Left renal pelvis (tissue), 4 donors: ENCODE measurements around the gene MSH5. TPM values are rescaled to one million over a fixed set of nuclear protein-coding genes. Genes with fewer than 3 reads are reported as not detected.

Source experiments
- DNase-seq, 4 donors: peaks; one replicate each; pipeline ENCODE4 v3.0.0-alpha.2; 2013; ENCODE audit warnings: low read depth in 4 of 4, low spot score in 3 of 4
- polyA plus RNA-seq, 4 donors: library from polyadenylated mRNA; unstranded; fragments of 120-200 nt; gene quantifications; one replicate each; pipeline ENCODE4 v1.2.1, GENCODE V29; 2013; ENCODE audit not compliant: insufficient read length in 4 of 4

Gene MSH5
- polyA plus RNA-seq, 4 donors, result 14.2 to 51.0 (median 25.2) TPM

- DNase-seq, result no peak
Observed at GRCh38 chr6:31750411-31751022, 10.7 kb downstream of the MSH5 start.

GRCh38 chr6:31752739-31753319 is 13.0 kb downstream of the MSH5 start:
- no peak for DNase-seq

GRCh38 chr6:31758281-31758680 is 18.5 kb downstream of the MSH5 start:
- no peak for DNase-seq

- no peak for DNase-seq
Observed at GRCh38 chr6:31760790-31761189, 21.0 kb downstream of the MSH5 start.

- no peak for DNase-seq
Observed at GRCh38 chr6:31761343-31761742, 21.5 kb downstream of the MSH5 start.

GRCh38 chr6:31762356-31762755 is 22.6 kb downstream of the MSH5 start, which contains the start of gene SAPCD1:
SAPCD1 (plus strand) TSS chr6:31762656; CDS start chr6:31763055, 399 bp downstream.
- no peak for DNase-seq

GRCh38 chr6:31762878-31763618 is 23.2 kb downstream of the MSH5 start:
- no peak for DNase-seq

- DNase-seq, result no peak
Observed at GRCh38 chr6:31763619-31763940, 23.8 kb downstream of the MSH5 start.

- no peak for DNase-seq
Observed at GRCh38 chr6:31764198-31764597, 24.4 kb downstream of the MSH5 start.

- no peak for DNase-seq
Observed at GRCh38 chr6:31765559-31765909, 25.7 kb downstream of the MSH5 start.

- no peak for DNase-seq
Observed at GRCh38 chr6:31765910-31766794, 26.3 kb downstream of the MSH5 start.

GRCh38 chr6:31767096-31767645 is 27.4 kb downstream of the MSH5 start:
- DNase-seq, result no peak

GRCh38 chr6:31768363-31769257 is 28.8 kb downstream of the MSH5 start:
- no peak for DNase-seq

GRCh38 chr6:31769684-31770371 is 30.0 kb downstream of the MSH5 start:
- no peak for DNase-seq

- no peak for DNase-seq
Observed at GRCh38 chr6:31770860-31771259, 31.1 kb downstream of the MSH5 start.

GRCh38 chr6:31771992-31772358 is 32.2 kb downstream of the MSH5 start:
- DNase-seq, result no peak

GRCh38 chr6:31775184-31775583 is 35.4 kb downstream of the MSH5 start:
- DNase-seq, result no peak

- no peak for DNase-seq
Observed at GRCh38 chr6:31775633-31776484, 36.1 kb downstream of the MSH5 start.
